ENCODE measurements around the gene CELA3A.
"Not testable (repeated sequence)": the region's sequence is repeated elsewhere in the genome, so short reads cannot be mapped to it uniquely, and the experiment has no call there.

CELA3A gene

GRCh38 chr1:21980515-21981220 is 20.8 kb upstream of the CELA3A start:
- FAIRE-seq; DNase-seq (ENCODE audit: insufficient read length, low spot score): not testable (repeated sequence)

- DNase-seq (ENCODE audit: insufficient read length, low spot score); FAIRE-seq: not testable (repeated sequence)
Measured at GRCh38 chr1:21981253-21981652, 20.2 kb upstream of the CELA3A start.

- DNase-seq (ENCODE audit: insufficient read length, low spot score); FAIRE-seq: not testable (repeated sequence)
Measured at GRCh38 chr1:21982122-21982521, 19.3 kb upstream of the CELA3A start.

- not testable (repeated sequence) for DNase-seq (ENCODE audit: insufficient read length, low spot score); FAIRE-seq
Measured at GRCh38 chr1:21983539-21983938, 17.9 kb upstream of the CELA3A start.

GRCh38 chr1:21985893-21986292 is 15.6 kb upstream of the CELA3A start:
- DNase-seq (ENCODE audit: insufficient read length, low spot score); FAIRE-seq: not testable (repeated sequence)

- DNase-seq (ENCODE audit: insufficient read length, low spot score); FAIRE-seq: not testable (repeated sequence)
Measured at GRCh38 chr1:21986386-21986785, 15.1 kb upstream of the CELA3A start.

- DNase-seq (ENCODE audit: insufficient read length, low spot score); FAIRE-seq: not testable (repeated sequence)
Measured at GRCh38 chr1:21989672-21990393, 11.6 kb upstream of the CELA3A start.

GRCh38 chr1:21992186-21992585 is 9.3 kb upstream of the CELA3A start:
- not testable (repeated sequence) for DNase-seq (ENCODE audit: insufficient read length, low spot score); FAIRE-seq

GRCh38 chr1:21994716-21995115 is 6.7 kb upstream of the CELA3A start:
- not testable (repeated sequence) for FAIRE-seq

GRCh38 chr1:21996663-21996970 is 4.8 kb upstream of the CELA3A start:
- not testable (repeated sequence) for DNase-seq (ENCODE audit: insufficient read length, low spot score); FAIRE-seq

More at GRCh38 chr1:21994716-21995115, 6.7 kb upstream of the CELA3A start:
- not testable (repeated sequence) for DNase-seq (ENCODE audit: insufficient read length, low spot score)

GRCh38 chr1:21997891-21998623 is 3.4 kb upstream of the CELA3A start:
- FAIRE-seq; DNase-seq (ENCODE audit: insufficient read length, low spot score): not testable (repeated sequence)

- FAIRE-seq: not testable (repeated sequence)
Measured at GRCh38 chr1:21998624-21999294, 2.7 kb upstream of the CELA3A start.

GRCh38 chr1:21999645-22000044 is 1.8 kb upstream of the CELA3A start:
- FAIRE-seq; DNase-seq (ENCODE audit: insufficient read length, low spot score): not testable (repeated sequence)

More at GRCh38 chr1:21998624-21999294, 2.7 kb upstream of the CELA3A start:
- DNase-seq (ENCODE audit: insufficient read length, low spot score): not testable (repeated sequence)

- not testable (repeated sequence) for FAIRE-seq; DNase-seq (ENCODE audit: insufficient read length, low spot score)
Measured at GRCh38 chr1:22002461-22002860, 1.0 kb downstream of the CELA3A start.

GRCh38 chr1:22002875-22003274 is 1.4 kb downstream of the CELA3A start:
- not testable (repeated sequence) for FAIRE-seq; DNase-seq (ENCODE audit: insufficient read length, low spot score)

GRCh38 chr1:22003959-22004358 is 2.5 kb downstream of the CELA3A start:
- DNase-seq (ENCODE audit: insufficient read length, low spot score); FAIRE-seq: not testable (repeated sequence)

GRCh38 chr1:22005261-22006149 is 4.0 kb downstream of the CELA3A start:
- DNase-seq (ENCODE audit: insufficient read length, low spot score); FAIRE-seq: not testable (repeated sequence)

- not testable (repeated sequence) for FAIRE-seq; DNase-seq (ENCODE audit: insufficient read length, low spot score)
Measured at GRCh38 chr1:22006736-22007135, 5.3 kb downstream of the CELA3A start.

- DNase-seq (ENCODE audit: insufficient read length, low spot score); FAIRE-seq: not testable (repeated sequence)
Measured at GRCh38 chr1:22007262-22007661, 5.8 kb downstream of the CELA3A start.
